Thyroid gland (tissue), 4 donors: ENCODE data around the gene DEFB128. TPM values are rescaled to one million over a fixed set of nuclear protein-coding genes. Genes with fewer than 3 reads are reported as not detected.

ENCODE experiments used
- DNase-seq, 2 donors: peaks; one replicate each; pipeline ENCODE4 v3.0.0-alpha.2; 2019
- H3K27ac ChIP-seq, 3 donors: fragments of 200-600 bp; sonication (generic); 1 replicate in 2 of 3; 2 replicates in 1 of 3; pipeline ENCODE4 v1.5.1; 2016 to 2019; ENCODE audit warnings: mild to moderate bottlenecking in 1 of 3, moderate library complexity in 1 of 3
- H3K27me3 ChIP-seq: fragments of 200-600 bp; sonication (generic); one replicate; pipeline ENCODE4 v1.5.1; 2019
- H3K36me3 ChIP-seq, 2 donors: fragments of 200-600 bp; sonication (generic); one replicate each; pipeline ENCODE4 v1.5.1; 2016 to 2019
- H3K4me1 ChIP-seq, 2 donors: fragments of 200-600 bp; sonication (generic); one replicate each; pipeline ENCODE4 v1.5.1; 2017 to 2019
- H3K4me3 ChIP-seq, 3 donors: fragments of 200-600 bp; sonication (generic); replicated peaks in 1 of 3; 1 replicate in 2 of 3; 2 replicates in 1 of 3; pipeline ENCODE4 v1.5.1; 2016; ENCODE audit warnings: mild to moderate bottlenecking in 1 of 3
- H3K9me3 ChIP-seq: fragments of 200-600 bp; sonication (generic); one replicate; pipeline ENCODE4 v1.5.1; 2017
- CTCF ChIP-seq, 6 experiments: fragments of 200-600 bp in 3 of 6; fragments of 450-650 bp in 3 of 6; sonication (generic) in 3 of 6; IDR thresholded peaks; one replicate each; pipeline ENCODE4 v1.5.1; 2016 to 2019; ENCODE audit warnings: antibody characterized with exemption in 6 of 6, mild to moderate bottlenecking in 2 of 6, inconsistent platforms in 1 of 6, moderate library complexity in 1 of 6
- POLR2A ChIP-seq, 2 donors: fragments of 450-650 bp; IDR thresholded peaks; one replicate each; pipeline ENCODE4 v1.6.1; 2017; ENCODE audit warnings: antibody characterized with exemption in 2 of 2, mild to moderate bottlenecking in 2 of 2, moderate library complexity in 1 of 2
- WGBS, 2 donors: methylation state at CpG; one replicate each; pipeline ENCODE4 v1.1.5; 2017; 5-methylcytosine and 5-hydroxymethylcytosine counted together
- intact Hi-C: fragments of 100-400 bp; cut with DNase I; formaldehyde crosslinking; loops from one replicate; pipeline ENCODE4 v1.15.1; 2023
- total RNA-seq, 4 donors: library from RNA; depleted of rRNA; stranded (reverse); fragments of >200 nt; gene quantifications; one replicate each; pipeline ENCODE4 v1.2.3, GENCODE V29; 2016

DEFB128 gene
- total RNA-seq, 4 donors from 2014 or later, result not detected

GRCh38 chr20:199996-200395, 10.5 kb upstream of the DEFB128 start:
- Histone ChIP-seq H3K27ac (no peak overlapping the region), H3K27me3 (no peaks in the 10 kb centered on the region), H3K36me3 (no peaks in the 10 kb centered on the region), H3K4me3 (no peak overlapping the region), H3K4me1 (no peaks in the 10 kb centered on the region), H3K9me3 (no peaks in the 10 kb centered on the region)
- DNase-seq, result no peak
- 76 to 77% methylated on average over 4 of the region's 4 CpGs for WGBS, 2 donors
- no peak for TF ChIP-seq CTCF (IDR thresholded peaks at IDR 0.05)
- no peak for TF ChIP-seq POLR2A (IDR thresholded peaks at IDR 0.05)
- intact Hi-C loops, result no loop called here

GRCh38 chr20:198225-198624, 8.7 kb upstream of the DEFB128 start:
- 76 to 93% methylated on average over 1 of the region's 1 CpG for WGBS, 2 donors
- Histone ChIP-seq H3K4me1 (no peaks in the 10 kb centered on the region), H3K27ac (no peak overlapping the region), H3K9me3 (no peaks in the 10 kb centered on the region), H3K36me3 (no peaks in the 10 kb centered on the region), H3K27me3 (no peaks in the 10 kb centered on the region), H3K4me3 (no peak overlapping the region)
- no peak for TF ChIP-seq POLR2A (IDR thresholded peaks at IDR 0.05)
- TF ChIP-seq CTCF (IDR thresholded peaks at IDR 0.05), result no peak
- no peak for DNase-seq
- intact Hi-C loops, result no loop called here

GRCh38 chr20:187733-188132, 1.8 kb downstream of the DEFB128 start:
- intact Hi-C loops, result no loop called here
- Histone ChIP-seq H3K9me3 (no peaks in the 10 kb centered on the region), H3K4me3 (no peak overlapping the region), H3K36me3 (no peaks in the 10 kb centered on the region), H3K4me1 (no peaks in the 10 kb centered on the region), H3K27ac (no peak overlapping the region), H3K27me3 (no peaks in the 10 kb centered on the region)
- no peak for TF ChIP-seq POLR2A (IDR thresholded peaks at IDR 0.05)
- TF ChIP-seq CTCF (IDR thresholded peaks at IDR 0.05), result no peak
- 72 to 78% methylated on average over 2 of the region's 2 CpGs for WGBS, 2 donors
- no peak for DNase-seq

- WGBS, 2 donors, result 69 to 70% methylated on average over 2 of the region's 2 CpGs
- Histone ChIP-seq H3K4me3 (no peak overlapping the region), H3K27me3 (no peaks in the 10 kb centered on the region), H3K36me3 (no peaks in the 10 kb centered on the region), H3K9me3 (no peaks in the 10 kb centered on the region), H3K4me1 (no peaks in the 10 kb centered on the region), H3K27ac (no peak overlapping the region)
- DNase-seq, result no peak
- TF ChIP-seq POLR2A (IDR thresholded peaks at IDR 0.05), result no peak
- TF ChIP-seq CTCF (IDR thresholded peaks at IDR 0.05), result no peak
- intact Hi-C loops, result no loop called here
Observed at GRCh38 chr20:184288-184687, 5.2 kb downstream of the DEFB128 start.

- TF ChIP-seq CTCF (IDR thresholded peaks at IDR 0.05) (no peak), POLR2A (IDR thresholded peaks at IDR 0.05) (no peak)
- no peaks in the 10 kb centered on the region for H3K27me3 ChIP-seq
- no peak for DNase-seq
- no peaks in the 10 kb centered on the region for H3K36me3 ChIP-seq
- no peaks in the 10 kb centered on the region for H3K9me3 ChIP-seq
- H3K4me3 ChIP-seq, result no peak overlapping the region
- intact Hi-C loops, result no loop called here
- no peaks in the 10 kb centered on the region for H3K4me1 ChIP-seq
- 85 to 86% methylated on average over 2 of the region's 2 CpGs for WGBS, 2 donors
- no peak overlapping the region for H3K27ac ChIP-seq
Observed at GRCh38 chr20:168876-169275, 20.6 kb downstream of the DEFB128 start.
